Astrocyte of the spinal cord (primary cell): ENCODE results near the gene ACSL3.

Experiments
- DNase-seq: peaks from one replicate; pipeline ENCODE4 v3.0.0; 2011; ENCODE audit warnings: low read depth, low spot score
- H3K4me3 ChIP-seq: 2 replicates; pipeline ENCODE4 v1.5.1; 2011; ENCODE audit warnings: low read depth, mild to moderate bottlenecking, low read length, moderate library complexity
- CTCF ChIP-seq: IDR thresholded peaks from 2 replicates; pipeline ENCODE4 v1.5.1; 2012; ENCODE audit warnings: low read depth, mild to moderate bottlenecking, low read length, inconsistent platforms
- in situ Hi-C: cut with HindIII; loops from 2 replicates; pipeline ENCODE4 v1.10.0; 2017; ENCODE audit warnings: low sequenced_read_pairs

The ACSL3 gene

GRCh38 chr2:222930862-222931261 is 70.0 kb downstream of the ACSL3 start:
- no peak overlapping the region for H3K4me3 ChIP-seq
- TF ChIP-seq CTCF: no peak
- no peak for DNase-seq
- in situ Hi-C loops: no loop called here

GRCh38 chr2:222931659-222932058 is 70.8 kb downstream of the ACSL3 start:
- H3K4me3 ChIP-seq: no peak overlapping the region
- TF ChIP-seq CTCF: no peak
- in situ Hi-C loops: no loop called here
- DNase-seq: no peak

- in situ Hi-C loops: no loop called here
- no peak for TF ChIP-seq CTCF
- H3K4me3 ChIP-seq: no peak overlapping the region
- DNase-seq: no peak
These were observed 72.6 kb downstream of the ACSL3 start for GRCh38 chr2:222933458-222933857.

- in situ Hi-C loops: no loop called here
- TF ChIP-seq CTCF: no peak
- DNase-seq: no peak
These were observed 75.0 kb downstream of the ACSL3 start for GRCh38 chr2:222935688-222936298.

GRCh38 chr2:222936705-222937104 is 75.9 kb downstream of the ACSL3 start:
- no peak for TF ChIP-seq CTCF
- H3K4me3 ChIP-seq: no peak overlapping the region
- in situ Hi-C loops: no loop called here
- DNase-seq: no peak

More at GRCh38 chr2:222935688-222936298, 75.0 kb downstream of the ACSL3 start:
- no peak overlapping the region for H3K4me3 ChIP-seq

- in situ Hi-C loops: no loop called here
- DNase-seq: no peak
- TF ChIP-seq CTCF: no peak
- H3K4me3 ChIP-seq: no peak overlapping the region
These were observed 77.5 kb downstream of the ACSL3 start for GRCh38 chr2:222938327-222938726.
